ENCODE measurements around the gene AHCYL1.
A peak's percentile ranks its signal among the peaks of the same experiment; 100 is the strongest.

DNA sequence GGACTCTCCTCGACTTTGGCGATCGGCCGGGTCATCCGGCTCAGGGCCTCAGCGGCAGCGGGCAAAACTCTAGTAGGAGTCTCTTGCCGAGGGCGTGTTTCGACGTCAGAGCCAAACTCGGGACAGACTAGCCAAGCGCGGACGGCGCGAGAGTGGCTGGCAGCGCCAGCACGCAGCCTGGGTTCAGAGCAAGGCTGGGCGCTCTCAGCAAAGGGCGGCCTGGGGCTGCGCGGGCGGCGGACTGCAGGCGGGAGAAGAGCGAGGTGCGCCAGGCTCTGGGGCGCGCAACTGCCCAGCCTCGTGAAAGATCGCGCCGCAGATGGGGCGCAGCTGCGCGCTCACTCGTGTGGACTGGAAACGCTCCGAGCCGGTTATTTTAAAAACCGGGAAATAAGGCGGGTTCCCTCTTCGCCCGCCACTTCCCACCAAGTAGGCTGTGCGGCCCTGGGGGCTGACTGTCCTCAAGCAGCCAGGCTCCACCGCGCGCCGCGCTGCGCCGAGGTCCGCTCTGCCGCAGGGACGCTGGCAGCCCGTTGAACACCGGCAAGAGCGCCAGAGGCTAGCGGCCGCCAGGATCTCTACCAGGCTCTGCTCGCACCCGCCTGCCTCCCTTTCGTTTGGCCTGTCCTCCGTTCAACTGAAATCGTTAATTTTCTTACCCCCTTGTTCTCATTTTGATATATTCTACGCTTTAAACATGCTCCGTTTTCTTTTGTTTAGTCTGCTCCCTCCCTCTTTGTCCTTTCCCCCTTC is 83.5 kb downstream of the AHCYL1 start:
- TF ChIP-seq, protein P1, sequence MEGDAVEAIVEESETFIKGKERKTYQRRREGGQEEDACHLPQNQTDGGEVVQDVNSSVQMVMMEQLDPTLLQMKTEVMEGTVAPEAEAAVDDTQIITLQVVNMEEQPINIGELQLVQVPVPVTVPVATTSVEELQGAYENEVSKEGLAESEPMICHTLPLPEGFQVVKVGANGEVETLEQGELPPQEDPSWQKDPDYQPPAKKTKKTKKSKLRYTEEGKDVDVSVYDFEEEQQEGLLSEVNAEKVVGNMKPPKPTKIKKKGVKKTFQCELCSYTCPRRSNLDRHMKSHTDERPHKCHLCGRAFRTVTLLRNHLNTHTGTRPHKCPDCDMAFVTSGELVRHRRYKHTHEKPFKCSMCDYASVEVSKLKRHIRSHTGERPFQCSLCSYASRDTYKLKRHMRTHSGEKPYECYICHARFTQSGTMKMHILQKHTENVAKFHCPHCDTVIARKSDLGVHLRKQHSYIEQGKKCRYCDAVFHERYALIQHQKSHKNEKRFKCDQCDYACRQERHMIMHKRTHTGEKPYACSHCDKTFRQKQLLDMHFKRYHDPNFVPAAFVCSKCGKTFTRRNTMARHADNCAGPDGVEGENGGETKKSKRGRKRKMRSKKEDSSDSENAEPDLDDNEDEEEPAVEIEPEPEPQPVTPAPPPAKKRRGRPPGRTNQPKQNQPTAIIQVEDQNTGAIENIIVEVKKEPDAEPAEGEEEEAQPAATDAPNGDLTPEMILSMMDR (IDR thresholded peaks at IDR 0.05; ENCODE audit: extremely low read depth in 1 of 2, insufficient read depth in 1 of 2, low read depth in 1 of 2, low read length in 2 of 2), result no peak
- TF ChIP-seq EZH2 (IDR thresholded peaks at IDR 0.05; ENCODE audit: borderline replicate concordance, low read depth, low read length, severe bottlenecking), result peak; percentile 86
